Measurements from ENCODE around the gene SLC2A4.

SLC2A4 gene

DNA sequence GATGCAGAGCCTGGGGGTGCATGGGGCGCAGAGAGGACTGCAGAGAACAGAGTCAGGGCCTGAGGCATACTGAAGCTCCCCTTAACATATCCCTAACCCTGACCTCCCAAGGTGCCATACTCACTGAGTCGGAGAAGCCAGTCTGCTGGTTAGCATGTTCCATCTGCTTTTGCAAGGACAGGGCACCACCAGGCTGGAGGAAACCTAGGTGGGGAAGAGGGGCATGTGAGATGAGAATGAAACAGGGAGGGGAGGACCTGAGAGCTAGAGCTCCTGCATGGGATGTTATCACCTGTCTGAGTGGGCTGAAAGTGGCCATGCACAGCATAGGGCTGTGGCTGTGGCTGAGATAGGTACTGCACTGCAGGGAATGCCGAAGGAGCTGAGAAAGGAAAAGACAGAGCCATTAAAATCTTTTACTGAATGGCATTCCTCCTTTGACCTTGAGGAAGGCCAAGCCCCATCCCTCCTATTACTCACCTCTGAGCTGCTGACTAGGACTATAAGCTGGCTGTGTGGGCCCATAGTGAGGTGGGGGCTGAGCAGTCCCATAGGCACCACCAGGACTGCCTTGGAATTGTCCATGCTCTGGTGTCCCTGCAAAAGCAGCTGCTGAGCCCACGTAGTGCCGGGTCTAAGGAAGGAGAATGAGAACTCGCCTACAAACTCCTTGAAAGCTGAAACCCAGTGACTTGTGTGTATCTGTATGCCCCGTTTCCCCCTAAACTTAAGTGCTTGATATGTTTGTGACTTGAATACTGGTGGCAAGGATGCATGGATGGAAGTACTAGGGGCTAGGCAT, 31.8 kb downstream of the SLC2A4 start:
- peak; percentile 7 for TF ChIP-seq CTCF (conservative IDR thresholded peaks at IDR 0.05; ENCODE audit: control insufficient read depth, insufficient read depth, low read depth, low read length)

DNA sequence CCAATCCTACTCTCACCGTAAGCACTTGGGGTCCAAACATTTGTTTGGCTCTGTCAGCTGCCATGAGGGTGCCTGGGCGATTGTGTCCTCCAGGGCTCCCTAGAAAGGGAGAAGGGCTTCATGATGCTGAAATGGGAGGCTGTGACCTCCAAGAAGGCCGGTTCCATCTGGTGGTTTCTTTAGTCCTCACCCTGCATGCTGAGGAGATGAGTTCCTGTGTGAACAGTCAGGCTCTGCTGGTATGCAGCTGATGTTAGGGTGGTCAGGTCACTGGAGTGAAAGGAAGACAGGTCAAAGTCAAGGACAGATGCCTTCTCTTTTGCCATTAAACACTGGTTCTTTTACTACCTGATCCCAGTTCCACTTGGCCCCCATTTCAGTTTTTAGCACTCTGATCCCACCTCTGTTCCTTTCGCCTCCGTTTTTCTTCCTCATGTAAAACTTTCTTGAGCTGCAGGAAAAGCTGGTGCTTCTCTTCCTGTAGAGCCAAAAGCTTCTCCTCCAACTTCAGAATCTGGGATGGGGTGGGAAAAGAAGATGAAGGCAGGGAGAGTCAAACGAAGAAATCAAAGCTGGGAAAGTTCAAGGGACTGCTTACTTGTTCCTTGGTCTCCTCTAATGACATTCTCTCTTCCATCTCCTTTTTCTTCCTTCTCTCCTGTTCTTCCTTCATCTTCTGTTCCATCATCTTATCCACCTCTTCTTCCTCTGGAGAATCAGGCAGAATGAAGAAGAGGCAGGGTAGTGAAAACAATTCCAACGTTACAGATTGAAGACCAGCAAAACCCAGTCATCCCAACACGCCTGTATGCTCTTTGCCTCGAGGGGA, 32.6 kb downstream of the SLC2A4 start:
- no peak for TF ChIP-seq CTCF (conservative IDR thresholded peaks at IDR 0.05; ENCODE audit: control insufficient read depth, insufficient read depth, low read depth, low read length)
- DNase-seq (ENCODE audit: low read depth): peak; percentile 42
- H3K4me3 ChIP-seq (ENCODE audit: control insufficient read depth, low read depth, low read length): peak overlapping the region; percentile 70

More for the DNA sequence above, 31.8 kb downstream of the SLC2A4 start:
- no peak overlapping the region for H3K4me3 ChIP-seq (ENCODE audit: control insufficient read depth, low read depth, low read length)
- peak; percentile 21 for DNase-seq (ENCODE audit: low read depth)

DNA sequence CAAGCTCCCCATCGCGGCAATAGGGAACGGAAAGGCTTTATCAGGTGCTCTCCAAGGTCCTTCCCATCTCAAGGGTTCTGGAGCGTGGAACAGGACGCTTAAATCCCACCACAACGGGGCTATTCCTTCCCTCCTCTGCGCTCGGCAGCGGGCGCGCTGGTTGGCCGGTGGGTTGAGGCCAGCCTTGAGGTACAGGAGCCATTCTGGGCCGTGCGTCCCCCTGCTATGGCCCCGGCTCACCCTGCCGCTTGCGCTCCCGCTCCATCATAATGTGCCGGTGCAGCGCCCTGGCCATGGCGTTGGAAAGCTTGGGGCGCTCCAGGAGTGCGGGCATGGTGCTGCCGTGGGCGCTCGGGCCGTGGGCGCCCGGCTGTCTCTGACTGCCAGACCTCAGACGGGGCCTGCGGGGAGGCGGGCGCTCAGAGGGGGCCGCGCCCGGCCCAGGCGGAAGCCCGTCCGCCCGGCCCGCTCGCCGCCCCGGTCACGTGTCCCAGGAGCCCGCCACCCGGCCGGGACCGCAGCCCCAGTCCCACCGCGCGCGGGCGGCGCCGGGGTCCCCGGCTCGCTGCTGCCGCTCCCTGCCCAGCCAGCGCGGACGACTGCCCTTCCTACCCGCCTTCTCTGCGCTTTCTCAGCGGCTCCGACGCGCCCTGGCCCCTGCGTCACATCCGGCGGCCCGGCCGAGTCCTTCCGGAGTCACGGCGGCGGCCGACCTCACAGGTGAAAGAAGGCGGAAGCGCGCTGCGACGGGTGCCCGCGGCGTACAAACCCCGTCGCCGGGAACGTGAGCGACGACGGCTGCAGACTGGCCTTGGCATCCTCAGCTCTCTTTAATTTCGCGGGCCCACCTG, 33.4 kb downstream of the SLC2A4 start, which contains the start of gene GPS2:
GPS2 (minus strand) TSS at position 642 of the 851 bp plus-strand sequence; CDS start at position 334, 308 bp downstream.
- peak within 1 kb of the TSS; percentile 70 for H3K4me3 ChIP-seq (ENCODE audit: control insufficient read depth, low read depth, low read length)
- TF ChIP-seq CTCF (conservative IDR thresholded peaks at IDR 0.05; ENCODE audit: control insufficient read depth, insufficient read depth, low read depth, low read length): no peak

DNA sequence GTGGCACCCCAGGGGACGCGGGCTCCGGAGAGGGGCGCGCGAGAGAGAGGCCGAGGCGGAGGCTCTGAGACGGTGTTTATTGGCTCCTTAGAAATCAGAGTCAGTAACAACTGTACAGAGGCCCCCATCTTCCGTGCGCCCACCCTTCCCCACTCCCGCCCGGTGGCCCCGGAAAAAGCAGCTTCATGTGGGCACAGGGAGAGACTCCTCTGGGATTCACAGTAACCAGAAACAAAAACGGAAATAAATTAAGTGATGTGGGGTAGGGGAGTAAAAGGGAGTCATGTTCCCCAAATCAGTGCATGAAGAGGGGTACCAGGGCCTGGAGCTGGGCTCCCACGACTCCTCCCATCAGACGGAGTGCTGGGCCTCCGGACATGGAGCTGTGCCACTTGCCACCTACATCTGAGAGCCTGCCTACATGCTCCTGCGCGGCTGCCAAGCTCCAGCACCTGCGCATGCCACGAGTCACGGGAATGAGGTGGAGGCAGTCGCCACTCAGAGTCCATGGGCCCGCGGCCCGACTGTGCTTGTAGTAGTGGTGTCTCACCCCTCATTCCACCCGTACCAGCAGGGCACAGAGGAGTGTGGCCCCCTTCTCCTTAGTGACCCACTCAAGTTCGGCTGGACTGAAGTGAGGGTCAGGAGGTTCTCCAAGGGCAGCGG, 34.2 kb downstream of the SLC2A4 start:
- no peak for DNase-seq (ENCODE audit: low read depth)
- no peak for TF ChIP-seq CTCF (conservative IDR thresholded peaks at IDR 0.05; ENCODE audit: control insufficient read depth, insufficient read depth, low read depth, low read length)

More for the DNA sequence above, 33.4 kb downstream of the SLC2A4 start, which contains the start of gene GPS2:
- DNase-seq (ENCODE audit: low read depth): peak; percentile 72

DNA sequence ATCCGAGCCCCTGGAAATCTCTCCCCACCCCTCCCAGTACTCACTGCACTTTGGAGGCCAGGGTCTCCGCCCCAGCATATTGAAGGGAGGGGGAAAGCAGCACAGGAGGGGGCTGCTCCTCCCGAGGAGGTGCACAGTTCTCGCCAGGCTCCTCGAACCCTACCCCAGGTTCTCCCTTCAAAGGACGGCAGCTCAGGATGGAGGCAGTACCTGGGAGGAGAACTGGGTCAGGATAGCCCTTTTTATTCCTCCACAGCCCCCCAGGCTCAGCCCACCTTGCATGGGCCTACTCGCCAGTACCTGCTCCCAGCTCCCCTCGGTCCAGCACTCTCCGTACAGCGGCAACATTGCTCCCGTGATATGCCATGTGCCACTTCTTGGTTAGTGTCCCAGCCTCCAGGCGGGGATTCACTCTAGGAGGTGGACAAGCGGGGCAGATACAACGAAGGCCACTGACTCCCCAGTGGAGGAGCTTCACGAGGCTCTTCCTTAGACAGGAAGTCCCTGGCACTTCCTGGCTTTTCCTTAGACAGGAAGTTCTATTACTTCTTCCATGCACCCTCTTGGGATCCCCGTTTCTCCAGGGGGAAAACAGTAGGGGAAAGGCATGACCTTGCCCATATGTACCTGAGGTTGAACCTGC, 35.8 kb downstream of the SLC2A4 start:
- H3K4me3 ChIP-seq (ENCODE audit: control insufficient read depth, low read depth, low read length): no peak overlapping the region
- DNase-seq (ENCODE audit: low read depth): no peak
- TF ChIP-seq CTCF (conservative IDR thresholded peaks at IDR 0.05; ENCODE audit: control insufficient read depth, insufficient read depth, low read depth, low read length): no peak

More for the DNA sequence above, 34.2 kb downstream of the SLC2A4 start:
- H3K4me3 ChIP-seq (ENCODE audit: control insufficient read depth, low read depth, low read length): peak overlapping the region; percentile 70

Measured in fibroblast of mammary gland (primary cell).